ENCODE results near the gene SLC22A7. TPM values are rescaled to one million over a fixed set of nuclear protein-coding genes. Genes with fewer than 3 reads are reported as not detected.

The SLC22A7 gene
- polyA plus RNA-seq, 1 donor, result 1.2 TPM

GRCh38 chr6:43291708-43292107 lies 6.4 kb upstream of the SLC22A7 start:
- H3K4me3 ChIP-seq (ENCODE audit: low read length), result no peak overlapping the region
- WGBS (ENCODE audit: insufficient coverage, low lambda C conversion rate), result 100% methylated on average over 1 of the region's 2 CpGs
- peaks cover 3% of the 10 kb centered on the region for H3K9me3 ChIP-seq (ENCODE audit: control insufficient read depth, low read depth, low read length)
- H3K27me3 ChIP-seq (ENCODE audit: control insufficient read depth, insufficient read depth, low read length), result no peaks in the 10 kb centered on the region
- no peaks in the 10 kb centered on the region for H3K36me3 ChIP-seq (ENCODE audit: control insufficient read depth, insufficient read depth, low read length)
- peaks cover 31% of the 10 kb centered on the region for H3K4me1 ChIP-seq (ENCODE audit: control insufficient read depth, insufficient read depth, low read length)
- DNase-seq, result no peak
- H3K27ac ChIP-seq (ENCODE audit: low read length), result no peak overlapping the region

GRCh38 chr6:43292341-43292740 lies 5.7 kb upstream of the SLC22A7 start:
- Histone ChIP-seq H3K4me1 (ENCODE audit: control insufficient read depth, insufficient read depth, low read length) (peaks cover 28% of the 10 kb centered on the region), H3K27me3 (ENCODE audit: control insufficient read depth, insufficient read depth, low read length) (no peaks in the 10 kb centered on the region), H3K4me3 (ENCODE audit: low read length) (no peak overlapping the region), H3K9me3 (ENCODE audit: control insufficient read depth, low read depth, low read length) (peaks cover 3% of the 10 kb centered on the region), H3K27ac (ENCODE audit: low read length) (no peak overlapping the region), H3K36me3 (ENCODE audit: control insufficient read depth, insufficient read depth, low read length) (no peaks in the 10 kb centered on the region)
- WGBS (ENCODE audit: insufficient coverage, low lambda C conversion rate), result 100% methylated on average over 1 of the region's 6 CpGs
- DNase-seq, result no peak

GRCh38 chr6:43292763-43293318 lies 5.2 kb upstream of the SLC22A7 start:
- peaks cover 28% of the 10 kb centered on the region for H3K4me1 ChIP-seq (ENCODE audit: control insufficient read depth, insufficient read depth, low read length)
- no peaks in the 10 kb centered on the region for H3K36me3 ChIP-seq (ENCODE audit: control insufficient read depth, insufficient read depth, low read length)
- no peak for DNase-seq
- WGBS (ENCODE audit: insufficient coverage, low lambda C conversion rate), result 100% methylated on average over 1 of the region's 5 CpGs
- H3K4me3 ChIP-seq (ENCODE audit: low read length), result no peak overlapping the region
- H3K9me3 ChIP-seq (ENCODE audit: control insufficient read depth, low read depth, low read length), result peaks cover 3% of the 10 kb centered on the region
- H3K27me3 ChIP-seq (ENCODE audit: control insufficient read depth, insufficient read depth, low read length), result no peaks in the 10 kb centered on the region
- H3K27ac ChIP-seq (ENCODE audit: low read length), result no peak overlapping the region

- WGBS (ENCODE audit: insufficient coverage, low lambda C conversion rate), result 100% methylated on average over 2 of the region's 3 CpGs
Observed at GRCh38 chr6:43293698-43294097, 4.4 kb upstream of the SLC22A7 start.

GRCh38 chr6:43294536-43294935 lies 3.5 kb upstream of the SLC22A7 start:
- Histone ChIP-seq H3K4me1 (ENCODE audit: control insufficient read depth, insufficient read depth, low read length) (peaks cover 25% of the 10 kb centered on the region), H3K4me3 (ENCODE audit: low read length) (no peak overlapping the region), H3K27ac (ENCODE audit: low read length) (no peak overlapping the region), H3K27me3 (ENCODE audit: control insufficient read depth, insufficient read depth, low read length) (no peaks in the 10 kb centered on the region), H3K9me3 (ENCODE audit: control insufficient read depth, low read depth, low read length) (peaks cover 3% of the 10 kb centered on the region), H3K36me3 (ENCODE audit: control insufficient read depth, insufficient read depth, low read length) (no peaks in the 10 kb centered on the region)
- DNase-seq, result no peak
- 100% methylated on average over 1 of the region's 3 CpGs for WGBS (ENCODE audit: insufficient coverage, low lambda C conversion rate)

More at GRCh38 chr6:43293698-43294097, 4.4 kb upstream of the SLC22A7 start:
- Histone ChIP-seq H3K36me3 (ENCODE audit: control insufficient read depth, insufficient read depth, low read length) (no peaks in the 10 kb centered on the region), H3K27me3 (ENCODE audit: control insufficient read depth, insufficient read depth, low read length) (no peaks in the 10 kb centered on the region), H3K27ac (ENCODE audit: low read length) (no peak overlapping the region), H3K4me3 (ENCODE audit: low read length) (no peak overlapping the region), H3K4me1 (ENCODE audit: control insufficient read depth, insufficient read depth, low read length) (peaks cover 25% of the 10 kb centered on the region), H3K9me3 (ENCODE audit: control insufficient read depth, low read depth, low read length) (peaks cover 3% of the 10 kb centered on the region)
- DNase-seq, result no peak

GRCh38 chr6:43295456-43295855 lies 2.6 kb upstream of the SLC22A7 start:
- Histone ChIP-seq H3K9me3 (ENCODE audit: control insufficient read depth, low read depth, low read length) (peaks cover 3% of the 10 kb centered on the region), H3K4me3 (ENCODE audit: low read length) (no peak overlapping the region), H3K4me1 (ENCODE audit: control insufficient read depth, insufficient read depth, low read length) (peaks cover 21% of the 10 kb centered on the region), H3K36me3 (ENCODE audit: control insufficient read depth, insufficient read depth, low read length) (no peaks in the 10 kb centered on the region), H3K27me3 (ENCODE audit: control insufficient read depth, insufficient read depth, low read length) (no peaks in the 10 kb centered on the region), H3K27ac (ENCODE audit: low read length) (no peak overlapping the region)
- DNase-seq, result no peak
- no CpG with 5 or more reads among the region's 3 CpGs for WGBS (ENCODE audit: insufficient coverage, low lambda C conversion rate)

GRCh38 chr6:43296780-43297497 lies 1.1 kb upstream of the SLC22A7 start:
- no peak overlapping the region for H3K4me3 ChIP-seq (ENCODE audit: low read length)
- no peak overlapping the region for H3K27ac ChIP-seq (ENCODE audit: low read length)
- H3K9me3 ChIP-seq (ENCODE audit: control insufficient read depth, low read depth, low read length), result peaks cover 3% of the 10 kb centered on the region
- no peaks in the 10 kb centered on the region for H3K27me3 ChIP-seq (ENCODE audit: control insufficient read depth, insufficient read depth, low read length)
- no peaks in the 10 kb centered on the region for H3K36me3 ChIP-seq (ENCODE audit: control insufficient read depth, insufficient read depth, low read length)
- WGBS (ENCODE audit: insufficient coverage, low lambda C conversion rate), result no CpG with 5 or more reads among the region's 5 CpGs
- H3K4me1 ChIP-seq (ENCODE audit: control insufficient read depth, insufficient read depth, low read length), result peaks cover 12% of the 10 kb centered on the region
- DNase-seq, result no peak

- no peak overlapping the region for H3K4me3 ChIP-seq (ENCODE audit: low read length)
- WGBS (ENCODE audit: insufficient coverage, low lambda C conversion rate), result no CpG with 5 or more reads among the region's 12 CpGs
- H3K27me3 ChIP-seq (ENCODE audit: control insufficient read depth, insufficient read depth, low read length), result no peaks in the 10 kb centered on the region
- peaks cover 3% of the 10 kb centered on the region for H3K9me3 ChIP-seq (ENCODE audit: control insufficient read depth, low read depth, low read length)
- no peak overlapping the region for H3K27ac ChIP-seq (ENCODE audit: low read length)
- H3K4me1 ChIP-seq (ENCODE audit: control insufficient read depth, insufficient read depth, low read length), result peaks cover 28% of the 10 kb centered on the region
- no peak for DNase-seq
- H3K36me3 ChIP-seq (ENCODE audit: control insufficient read depth, insufficient read depth, low read length), result no peaks in the 10 kb centered on the region
Observed at GRCh38 chr6:43298565-43299337, 691 bp downstream of the SLC22A7 start.

GRCh38 chr6:43299338-43300293 lies 1.6 kb downstream of the SLC22A7 start:
- 76% methylated on average over 2 of the region's 18 CpGs for WGBS (ENCODE audit: insufficient coverage, low lambda C conversion rate)
- DNase-seq, result no peak
- Histone ChIP-seq H3K36me3 (ENCODE audit: control insufficient read depth, insufficient read depth, low read length) (no peaks in the 10 kb centered on the region), H3K9me3 (ENCODE audit: control insufficient read depth, low read depth, low read length) (no peaks in the 10 kb centered on the region), H3K4me3 (ENCODE audit: low read length) (no peak overlapping the region), H3K27ac (ENCODE audit: low read length) (no peak overlapping the region), H3K27me3 (ENCODE audit: control insufficient read depth, insufficient read depth, low read length) (no peaks in the 10 kb centered on the region), H3K4me1 (ENCODE audit: control insufficient read depth, insufficient read depth, low read length) (peaks cover 28% of the 10 kb centered on the region)
